Memory B cell (primary cell): ENCODE measurements around the gene HSPE1.
"Not testable (repeated sequence)": the region's sequence is repeated elsewhere in the genome, so short reads cannot be mapped to it uniquely, and the experiment has no call there.

Experiments used
- ATAC-seq: fragments of 150-1000 bp; cut with Tn5 transposase; 2 replicates; pipeline ENCODE4 v1.10.0; 2021; ENCODE audit warnings: low read depth, mild to moderate bottlenecking, moderate library complexity
- DNase-seq, 2 donors: peaks; one replicate each; pipeline ENCODE4 v3.0.0; 2022; ENCODE audit warnings: low spot score in 2 of 2
- H3K27ac Mint-ChIP-seq: one replicate; pipeline ENCODE4 v1.8.0; 2022; ENCODE audit warnings: mild to moderate bottlenecking, moderate library complexity, mixed read lengths
- H3K27me3 Mint-ChIP-seq: one replicate; pipeline ENCODE4 v1.8.0; 2022; ENCODE audit warnings: mixed read lengths
- H3K36me3 Mint-ChIP-seq: one replicate; pipeline ENCODE4 v1.8.0; 2022; ENCODE audit warnings: mild to moderate bottlenecking, mixed read lengths
- H3K4me1 Mint-ChIP-seq: one replicate; pipeline ENCODE4 v1.8.0; 2022; ENCODE audit warnings: mixed read lengths
- H3K4me3 Mint-ChIP-seq: one replicate; pipeline ENCODE4 v1.8.0; 2022; ENCODE audit warnings: mild to moderate bottlenecking, moderate library complexity, mixed read lengths
- H3K9me3 Mint-ChIP-seq: one replicate; pipeline ENCODE4 v1.8.0; 2022; ENCODE audit warnings: mixed read lengths

The HSPE1 gene

GRCh38 chr2:197504512-197504911 lies 4.3 kb downstream of the HSPE1 start:
- Mint-ChIP-seq H3K27ac (no peak overlapping the region), H3K4me1 (peaks cover 13% of the 10 kb centered on the region), H3K4me3 (no peak overlapping the region), H3K27me3 (no peaks in the 10 kb centered on the region), H3K9me3 (no peaks in the 10 kb centered on the region), H3K36me3 (peaks cover 6% of the 10 kb centered on the region)
- ATAC-seq (no peak), DNase-seq (no peak)

- no peak overlapping the region for H3K4me3 Mint-ChIP-seq
- no peak overlapping the region for H3K27ac Mint-ChIP-seq
- H3K36me3 Mint-ChIP-seq = peaks cover 4% of the 10 kb centered on the region
- DNase-seq (no peak), ATAC-seq (no peak)
- H3K27me3 Mint-ChIP-seq = no peaks in the 10 kb centered on the region
- H3K4me1 Mint-ChIP-seq = peaks cover 5% of the 10 kb centered on the region
- no peaks in the 10 kb centered on the region for H3K9me3 Mint-ChIP-seq
Observed at GRCh38 chr2:197506658-197507057, 6.5 kb downstream of the HSPE1 start.

GRCh38 chr2:197513915-197514314 lies 13.7 kb downstream of the HSPE1 start:
- Mint-ChIP-seq H3K9me3 (no peaks in the 10 kb centered on the region), H3K27ac (no peak overlapping the region), H3K36me3 (no peaks in the 10 kb centered on the region), H3K4me1 (peaks cover 16% of the 10 kb centered on the region), H3K4me3 (no peak overlapping the region), H3K27me3 (no peaks in the 10 kb centered on the region)
- no peak for ATAC-seq
- no peak for DNase-seq

GRCh38 chr2:197514754-197515153 lies 14.6 kb downstream of the HSPE1 start:
- peak overlapping the region; percentile 98 for H3K27ac Mint-ChIP-seq
- peak overlapping the region; percentile 98 for H3K4me3 Mint-ChIP-seq
- H3K36me3 Mint-ChIP-seq = no peaks in the 10 kb centered on the region
- H3K4me1 Mint-ChIP-seq = peaks cover 16% of the 10 kb centered on the region
- no peaks in the 10 kb centered on the region for H3K27me3 Mint-ChIP-seq
- H3K9me3 Mint-ChIP-seq = no peaks in the 10 kb centered on the region
- DNase-seq (no peak), ATAC-seq (no peak)

GRCh38 chr2:197515315-197515738 lies 15.1 kb downstream of the HSPE1 start:
- Mint-ChIP-seq H3K36me3 (peaks cover 2% of the 10 kb centered on the region), H3K4me3 (peak overlapping the region; percentile 98), H3K4me1 (peaks cover 16% of the 10 kb centered on the region), H3K27me3 (no peaks in the 10 kb centered on the region), H3K9me3 (no peaks in the 10 kb centered on the region), H3K27ac (peak overlapping the region; percentile 98)
- DNase-seq = no peak
- peak; percentile 27 for ATAC-seq

GRCh38 chr2:197515739-197516392 lies 15.7 kb downstream of the HSPE1 start, which contains the start of gene MOB4:
TSS of gene MOB4 (plus strand) at chr2:197516066. CDS start at chr2:197516087, 21 bp downstream.
- peaks cover 2% of the 10 kb centered on the region for H3K9me3 Mint-ChIP-seq

GRCh38 chr2:197516393-197516761 lies 16.2 kb downstream of the HSPE1 start:
- no peak for ATAC-seq
- peaks cover 16% of the 10 kb centered on the region for H3K4me1 Mint-ChIP-seq
- H3K4me3 Mint-ChIP-seq = peak overlapping the region; percentile 98
- H3K36me3 Mint-ChIP-seq = peaks cover 9% of the 10 kb centered on the region
- no peaks in the 10 kb centered on the region for H3K27me3 Mint-ChIP-seq
- peak overlapping the region; percentile 98 for H3K27ac Mint-ChIP-seq
- DNase-seq = no peak
- peaks cover 5% of the 10 kb centered on the region for H3K9me3 Mint-ChIP-seq

More at GRCh38 chr2:197515739-197516392, 15.7 kb downstream of the HSPE1 start, which contains the start of gene MOB4:
- Mint-ChIP-seq H3K4me1 (peaks cover 16% of the 10 kb centered on the region), H3K36me3 (peaks cover 5% of the 10 kb centered on the region), H3K27ac (peak within 1 kb of the TSS; percentile 98), H3K27me3 (no peaks in the 10 kb centered on the region), H3K4me3 (peak within 1 kb of the TSS; percentile 98)
- ATAC-seq (peak; percentile 84), DNase-seq (peak; percentile 95 to 98)

GRCh38 chr2:197517150-197517549 lies 17.0 kb downstream of the HSPE1 start:
- H3K4me3 Mint-ChIP-seq = peak overlapping the region; percentile 98
- H3K27me3 Mint-ChIP-seq = no peaks in the 10 kb centered on the region
- H3K4me1 Mint-ChIP-seq = peaks cover 16% of the 10 kb centered on the region
- DNase-seq (no peak), ATAC-seq (no peak)
- peak overlapping the region; percentile 98 for H3K27ac Mint-ChIP-seq
- peaks cover 5% of the 10 kb centered on the region for H3K9me3 Mint-ChIP-seq
- H3K36me3 Mint-ChIP-seq = peaks cover 12% of the 10 kb centered on the region

GRCh38 chr2:197538412-197538811 lies 38.2 kb downstream of the HSPE1 start:
- Mint-ChIP-seq H3K36me3 (peaks cover 34% of the 10 kb centered on the region), H3K4me3 (no peak overlapping the region), H3K27me3 (no peaks in the 10 kb centered on the region), H3K27ac (peak overlapping the region; percentile 31), H3K9me3 (no peaks in the 10 kb centered on the region), H3K4me1 (peaks cover 7% of the 10 kb centered on the region)
- ATAC-seq = no peak
- DNase-seq = no peak

GRCh38 chr2:197539734-197540133 lies 39.6 kb downstream of the HSPE1 start:
- H3K9me3 Mint-ChIP-seq = no peaks in the 10 kb centered on the region
- no peaks in the 10 kb centered on the region for H3K27me3 Mint-ChIP-seq
- peaks cover 1% of the 10 kb centered on the region for H3K4me1 Mint-ChIP-seq
- H3K4me3 Mint-ChIP-seq = no peak overlapping the region
- H3K36me3 Mint-ChIP-seq = peaks cover 32% of the 10 kb centered on the region
- H3K27ac Mint-ChIP-seq = no peak overlapping the region
- ATAC-seq (no peak), DNase-seq (no peak)

GRCh38 chr2:197543206-197543605 lies 43.0 kb downstream of the HSPE1 start:
- no peak overlapping the region for H3K27ac Mint-ChIP-seq
- H3K27me3 Mint-ChIP-seq = no peaks in the 10 kb centered on the region

GRCh38 chr2:197547163-197547900 lies 47.2 kb downstream of the HSPE1 start:
- no peak for DNase-seq
- H3K9me3 Mint-ChIP-seq = no peaks in the 10 kb centered on the region
- ATAC-seq = no peak
- H3K4me3 Mint-ChIP-seq = no peak overlapping the region
- H3K36me3 Mint-ChIP-seq = peaks cover 17% of the 10 kb centered on the region
- H3K27me3 Mint-ChIP-seq = no peaks in the 10 kb centered on the region
- no peak overlapping the region for H3K27ac Mint-ChIP-seq
- H3K4me1 Mint-ChIP-seq = no peaks in the 10 kb centered on the region

More at GRCh38 chr2:197543206-197543605, 43.0 kb downstream of the HSPE1 start:
- H3K4me3 Mint-ChIP-seq = no peak overlapping the region
- ATAC-seq (no peak), DNase-seq (no peak)
- no peaks in the 10 kb centered on the region for H3K4me1 Mint-ChIP-seq
- peaks cover 26% of the 10 kb centered on the region for H3K36me3 Mint-ChIP-seq
- H3K9me3 Mint-ChIP-seq = no peaks in the 10 kb centered on the region

GRCh38 chr2:197548582-197548981 lies 48.4 kb downstream of the HSPE1 start:
- Mint-ChIP-seq H3K9me3 (no peaks in the 10 kb centered on the region), H3K4me1 (no peaks in the 10 kb centered on the region), H3K27ac (no peak overlapping the region), H3K36me3 (peaks cover 13% of the 10 kb centered on the region), H3K27me3 (no peaks in the 10 kb centered on the region), H3K4me3 (no peak overlapping the region)
- DNase-seq = no peak
- no peak for ATAC-seq

GRCh38 chr2:197551260-197551659 lies 51.1 kb downstream of the HSPE1 start:
- peaks cover 13% of the 10 kb centered on the region for H3K36me3 Mint-ChIP-seq
- H3K4me3 Mint-ChIP-seq, H3K9me3 Mint-ChIP-seq, H3K27ac Mint-ChIP-seq, ATAC-seq, H3K4me1 Mint-ChIP-seq, DNase-seq, H3K27me3 Mint-ChIP-seq: not testable (repeated sequence)
